Measurements from ENCODE around the gene BMERB1.

GRCh38 chr16:15513156-15513555 lies 78.8 kb downstream of the BMERB1 start:
- TF ChIP-seq GATA3 (IDR thresholded peaks at IDR 0.05; ENCODE audit: low read depth, low read length) (no peak), GATA2 (IDR thresholded peaks at IDR 0.05; ENCODE audit: low read depth, low read length) (no peak)

All from SH-SY5Y (cell line).